Esophagus squamous epithelium (tissue), 4 donors: ENCODE data around the gene CDC37L1.

Experiments used
- CTCF ChIP-seq, 6 experiments: fragments of 450-650 bp in 4 of 6; fragments of 200-600 bp in 2 of 6; sonication (generic) in 2 of 6; IDR thresholded peaks; one replicate each; pipeline ENCODE4 v1.5.1; 2016 to 2019; ENCODE audit warnings: antibody characterized with exemption in 6 of 6, mild to moderate bottlenecking in 4 of 6, moderate library complexity in 4 of 6
- POLR2A ChIP-seq, 4 donors: fragments of 450-650 bp; IDR thresholded peaks; one replicate each; pipeline ENCODE4 v1.6.1; 2017; ENCODE audit warnings: antibody characterized with exemption in 4 of 4, mild to moderate bottlenecking in 4 of 4, moderate library complexity in 3 of 4

- TF ChIP-seq POLR2A (IDR thresholded peaks at IDR 0.05) = no peak
- peak in 4 of 6 experiments; percentile 45 to 60 (median 52) for TF ChIP-seq CTCF (IDR thresholded peaks at IDR 0.05)
Observed at GRCh38 chr9:4750023-4750673, 70.8 kb downstream of the CDC37L1 start.
